Spleen (tissue), 11 donors: ENCODE measurements around the gene IFNGR1. TPM values are rescaled to one million over a fixed set of nuclear protein-coding genes. Genes with fewer than 3 reads are reported as not detected.
A peak's percentile ranks its signal among the peaks of the same experiment; 100 is the strongest.

ENCODE experiments used
- DNase-seq: peaks from one replicate; pipeline ENCODE4 v3.0.0-alpha.2; 2020
- H3K27ac ChIP-seq, 8 donors: fragments of 200-600 bp; sonication (generic) in 7 of 8; 1 replicate in 4 of 8; 2 replicates in 4 of 8; pipeline versions ENCODE4 v1.5.0 to v1.8.0; 2016 to 2021; ENCODE audit warnings: inconsistent platforms in 4 of 8, mild to moderate bottlenecking in 4 of 8, moderate library complexity in 1 of 8
- H3K27me3 ChIP-seq, 7 donors: fragments of 200-600 bp; sonication (generic) in 6 of 7; replicated peaks in 1 of 7; 1 replicate in 4 of 7; 2 replicates in 3 of 7; pipeline versions ENCODE4 v1.5.0 to v1.8.0; 2016 to 2021; ENCODE audit warnings: inconsistent platforms in 3 of 7, mild to moderate bottlenecking in 1 of 7
- H3K36me3 ChIP-seq, 6 donors: fragments of 200-600 bp; sonication (generic) in 5 of 6; 1 replicate in 4 of 6; 2 replicates in 2 of 6; pipeline versions ENCODE4 v1.5.0 to v1.8.0; 2016 to 2021; ENCODE audit warnings: inconsistent platforms in 2 of 6
- H3K4me1 ChIP-seq, 6 donors: fragments of 200-600 bp; sonication (generic) in 5 of 6; 1 replicate in 3 of 6; 2 replicates in 3 of 6; pipeline versions ENCODE4 v1.5.0 to v1.8.0; 2016 to 2021; ENCODE audit warnings: inconsistent platforms in 3 of 6
- H3K4me3 ChIP-seq, 8 donors: fragments of 200-600 bp; sonication (generic) in 7 of 8; 1 replicate in 4 of 8; 2 replicates in 4 of 8; pipeline versions ENCODE4 v1.5.0 to v1.8.0; 2016 to 2021; ENCODE audit warnings: inconsistent platforms in 4 of 8, mild to moderate bottlenecking in 4 of 8, moderate library complexity in 2 of 8
- H3K9me3 ChIP-seq, 8 donors: fragments of 200-600 bp; sonication (generic) in 7 of 8; 1 replicate in 4 of 8; 2 replicates in 4 of 8; pipeline versions ENCODE4 v1.5.0 to v1.8.0; 2016 to 2021; ENCODE audit warnings: inconsistent platforms in 4 of 8
- POLR2A ChIP-seq, 3 donors: fragments of 450-650 bp; IDR thresholded peaks; one replicate each; pipeline ENCODE4 v1.5.1; 2017; ENCODE audit warnings: antibody characterized with exemption in 3 of 3, mild to moderate bottlenecking in 1 of 3
- POLR2AphosphoS5 ChIP-seq, 3 donors: sonication (generic); formaldehyde crosslinking; IDR thresholded peaks; one replicate each; pipeline ENCODE4 v1.5.1; 2017; ENCODE audit warnings: antibody characterized with exemption in 3 of 3
- WGBS, 5 donors: extraction: QIAGEN DNeasy Blood & Tissue Kit in 3 of 5; methylation state at CpG; one replicate each; pipeline versions ENCODE4 v1.1.5 to v1.1.7; 2013 to 2018; 5-methylcytosine and 5-hydroxymethylcytosine counted together
- intact Hi-C: fragments of 100-400 bp; cut with DNase I; formaldehyde crosslinking; loops from one replicate; pipeline ENCODE4 v1.15.0; 2023; ENCODE audit warnings: low total_unique reads
- polyA plus RNA-seq, 3 donors: library from polyadenylated mRNA; stranded (reverse); fragments of 200-250 nt; gene quantifications; one replicate each; pipeline ENCODE4 v1.2.1, GENCODE V29; 2013
- total RNA-seq, 7 donors: library from RNA; depleted of rRNA in 3 of 7; stranded (reverse); fragments of >200 nt in 3 of 7; fragmentation: NEBNext Ultra II Directional in 4 of 7; extraction: Animal tissue kit (Norgen Biotek cat#: 25700) in 4 of 7; gene quantifications; one replicate each; pipeline versions ENCODE4 v1.1.0 to v1.2.1, GENCODE V29; 2016 to 2021
- TF ChIP-seq, protein P1 (sequence below), 11 experiments: fragments of 200-600 bp in 7 of 11; fragments of 450-650 bp in 4 of 11; sonication (generic) in 4 of 11; IDR thresholded peaks in 8 of 11; conservative IDR thresholded peaks in 3 of 11; 1 replicate in 7 of 11; 2 replicates in 4 of 11; pipeline versions ENCODE4 v1.4.0 to v1.8.0; 2016 to 2021; ENCODE audit warnings: antibody characterized with exemption in 11 of 11, inconsistent platforms in 4 of 11, mild to moderate bottlenecking in 1 of 11
- donor health status: healthy with polysubstance abuse.
- donor health status: DM: no; HTN: no; CAD: no; lungs with moderate emphysema.
- donor health status: DM: no; HTN: no; CAD: no.
- donor health status: Bipolar disorder and iron deficiency.
- donor health status: healthy.
- donor health status: DM: no; HTN: no; CAD: no.
- donor health status: DM: yes; HTN: yes; CAD: no.

The IFNGR1 gene
- total and polyA plus RNA-seq, 10 donors: 119 to 291 (median 183) TPM

GRCh38 chr6:137181891-137182653 lies 37.1 kb downstream of the IFNGR1 start:
- TF ChIP-seq, protein P1, sequence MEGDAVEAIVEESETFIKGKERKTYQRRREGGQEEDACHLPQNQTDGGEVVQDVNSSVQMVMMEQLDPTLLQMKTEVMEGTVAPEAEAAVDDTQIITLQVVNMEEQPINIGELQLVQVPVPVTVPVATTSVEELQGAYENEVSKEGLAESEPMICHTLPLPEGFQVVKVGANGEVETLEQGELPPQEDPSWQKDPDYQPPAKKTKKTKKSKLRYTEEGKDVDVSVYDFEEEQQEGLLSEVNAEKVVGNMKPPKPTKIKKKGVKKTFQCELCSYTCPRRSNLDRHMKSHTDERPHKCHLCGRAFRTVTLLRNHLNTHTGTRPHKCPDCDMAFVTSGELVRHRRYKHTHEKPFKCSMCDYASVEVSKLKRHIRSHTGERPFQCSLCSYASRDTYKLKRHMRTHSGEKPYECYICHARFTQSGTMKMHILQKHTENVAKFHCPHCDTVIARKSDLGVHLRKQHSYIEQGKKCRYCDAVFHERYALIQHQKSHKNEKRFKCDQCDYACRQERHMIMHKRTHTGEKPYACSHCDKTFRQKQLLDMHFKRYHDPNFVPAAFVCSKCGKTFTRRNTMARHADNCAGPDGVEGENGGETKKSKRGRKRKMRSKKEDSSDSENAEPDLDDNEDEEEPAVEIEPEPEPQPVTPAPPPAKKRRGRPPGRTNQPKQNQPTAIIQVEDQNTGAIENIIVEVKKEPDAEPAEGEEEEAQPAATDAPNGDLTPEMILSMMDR (IDR thresholded peaks at IDR 0.05 in 8 of 11, conservative IDR thresholded peaks at IDR 0.05 in 3 of 11): no peak
- TF ChIP-seq POLR2A (IDR thresholded peaks at IDR 0.05): no peak
- TF ChIP-seq POLR2AphosphoS5 (IDR thresholded peaks at IDR 0.05): no peak

DNA sequence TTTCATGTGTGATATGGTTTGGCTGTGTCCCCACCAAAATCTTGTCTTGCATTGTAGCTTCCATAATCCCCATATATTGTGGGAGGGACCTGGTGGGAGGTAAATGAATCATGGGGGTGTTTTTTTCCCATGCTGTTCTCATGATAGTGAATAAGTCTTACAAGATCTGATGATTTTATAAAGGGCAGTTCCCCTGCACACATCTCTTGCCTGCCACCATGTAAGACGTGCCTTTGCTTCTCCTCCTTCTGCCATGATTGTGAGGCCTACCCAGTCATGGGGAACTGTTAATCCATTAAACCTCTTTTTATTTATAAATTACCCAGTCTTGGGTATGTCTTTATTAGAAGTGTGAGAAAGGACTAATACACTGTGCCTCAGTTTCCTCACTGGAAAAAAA lies 41.6 kb downstream of the IFNGR1 start:
- DNase-seq: no peak
- no peaks in the 10 kb centered on the region for H3K36me3 ChIP-seq
- no peak overlapping the region for H3K27ac ChIP-seq
- H3K4me1 ChIP-seq: peaks cover 0 to 32% (median 7%) of the 10 kb centered on the region in 6 donors
- H3K27me3 ChIP-seq: no peaks in the 10 kb centered on the region
- no peak for TF ChIP-seq POLR2A (IDR thresholded peaks at IDR 0.05)
- TF ChIP-seq, protein P1 (IDR thresholded peaks at IDR 0.05 in 8 of 11, conservative IDR thresholded peaks at IDR 0.05 in 3 of 11): no peak
- no peak for TF ChIP-seq POLR2AphosphoS5 (IDR thresholded peaks at IDR 0.05)
- WGBS, 5 donors: 79 to 96% (median 95%) methylated on average over 1 of the region's 1 CpG
- no peak overlapping the region for H3K4me3 ChIP-seq
- peaks cover 0 to 41% (median 22%) of the 10 kb centered on the region in 8 donors for H3K9me3 ChIP-seq
- intact Hi-C loops: no loop called here

More at GRCh38 chr6:137181891-137182653, 37.1 kb downstream of the IFNGR1 start:
- H3K4me3 ChIP-seq: no peak overlapping the region
- H3K36me3 ChIP-seq: no peaks in the 10 kb centered on the region
- WGBS, 5 donors: 63 to 86% (median 78%) methylated on average over 3 of the region's 3 CpGs
- no peaks in the 10 kb centered on the region for H3K27me3 ChIP-seq
- H3K4me1 ChIP-seq: peaks cover 0 to 4% (median 0%) of the 10 kb centered on the region in 6 donors
- peaks cover 5 to 85% (median 61%) of the 10 kb centered on the region in 8 donors for H3K9me3 ChIP-seq
- no peak for DNase-seq
- H3K27ac ChIP-seq: peak overlapping the region in 2 of 8 donors; percentile 28 to 49
- intact Hi-C loops: no loop called here

- intact Hi-C loops: no loop called here
- 73 to 86% (median 77%) methylated on average over 5 of the region's 5 CpGs for WGBS, 5 donors
- H3K27me3 ChIP-seq: no peaks in the 10 kb centered on the region
Measured at GRCh38 chr6:137176729-137177128, 42.5 kb downstream of the IFNGR1 start.

DNA sequence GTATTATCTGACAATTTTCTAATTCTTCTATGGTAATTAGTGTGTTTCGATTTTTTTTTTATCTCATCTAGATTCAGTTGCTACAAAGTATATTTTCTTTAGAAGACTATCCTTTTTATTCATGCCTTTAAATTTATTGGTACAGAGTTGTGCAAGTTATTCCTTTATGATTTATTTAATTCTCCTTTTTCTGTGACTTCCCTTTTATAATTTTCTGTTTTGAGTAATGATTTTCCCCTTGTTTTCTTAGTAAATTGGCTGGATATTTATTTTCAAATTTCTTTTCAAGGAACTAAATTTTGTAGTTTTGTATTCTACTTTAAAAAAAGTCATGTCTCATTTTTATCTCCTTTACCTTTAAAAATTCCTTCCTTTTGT lies 43.3 kb downstream of the IFNGR1 start:
- TF ChIP-seq, protein P1 (IDR thresholded peaks at IDR 0.05 in 8 of 11, conservative IDR thresholded peaks at IDR 0.05 in 3 of 11): no peak
- TF ChIP-seq POLR2A (IDR thresholded peaks at IDR 0.05) (no peak), POLR2AphosphoS5 (IDR thresholded peaks at IDR 0.05) (no peak)
- H3K27ac ChIP-seq: no peak overlapping the region
- WGBS, 5 donors: 38 to 90% (median 89%) methylated on average over 1 of the region's 1 CpG
- DNase-seq: no peak
- intact Hi-C loops: no loop called here
- no peaks in the 10 kb centered on the region for H3K27me3 ChIP-seq
- no peaks in the 10 kb centered on the region for H3K36me3 ChIP-seq
- peaks cover 0 to 23% (median 5%) of the 10 kb centered on the region in 8 donors for H3K9me3 ChIP-seq
- no peak overlapping the region for H3K4me3 ChIP-seq
- peaks cover 7 to 49% (median 24%) of the 10 kb centered on the region in 6 donors for H3K4me1 ChIP-seq

More at GRCh38 chr6:137176729-137177128, 42.5 kb downstream of the IFNGR1 start:
- Histone ChIP-seq H3K36me3 (no peaks in the 10 kb centered on the region), H3K27ac (no peak overlapping the region), H3K9me3 (peaks cover 0 to 32% (median 13%) of the 10 kb centered on the region in 8 donors), H3K4me1 (peaks cover under 1 to 40% (median 15%) of the 10 kb centered on the region in 6 donors), H3K4me3 (no peak overlapping the region)
- TF ChIP-seq, protein P1 (IDR thresholded peaks at IDR 0.05 in 8 of 11, conservative IDR thresholded peaks at IDR 0.05 in 3 of 11): no peak
- DNase-seq: no peak
